ENCODE measurements around the gene PPP1R2C.

- TF ChIP-seq CTCF (IDR thresholded peaks at IDR 0.05; ENCODE audit: insufficient read depth, low read length, poor library complexity, severe bottlenecking) (no peak), EZH2phosphoT487 (conservative IDR thresholded peaks at IDR 0.05; ENCODE audit: low read length) (no peak)
Observed at GRCh38 chrX:42823443-42823842, 45.5 kb upstream of the PPP1R2C start.

All from SU-DHL-6 (cell line).